HepG2 (cell line): ENCODE measurements around the gene COL4A3. TPM values are rescaled to one million over a fixed set of nuclear protein-coding genes. Genes with fewer than 3 reads are reported as not detected.

Source experiments
- FOXC1 ChIP-seq: sonication (generic); formaldehyde crosslinking; IDR thresholded peaks from 2 replicates; pipeline ENCODE4 v1.8.0; 2022; ENCODE audit warnings: mild to moderate bottlenecking, missing genetic modification reagents, borderline replicate concordance
- NFYC ChIP-seq: IDR thresholded peaks from 2 replicates; pipeline ENCODE4 v1.6.1; 2016; ENCODE audit warnings: missing genetic modification reagents, missing compliant biosample characterization
- PAWR ChIP-seq: sonication (generic); formaldehyde crosslinking; IDR thresholded peaks from 2 replicates; pipeline ENCODE4 v1.4.0; 2020; ENCODE audit warnings: missing genetic modification reagents, mild to moderate bottlenecking, borderline replicate concordance
- POLR2AphosphoS5 ChIP-seq: IDR thresholded peaks from 2 replicates; pipeline ENCODE4 v1.6.1; 2012; ENCODE audit warnings: low read depth, low read length
- SIN3A ChIP-seq: IDR thresholded peaks from 2 replicates; pipeline ENCODE4 v1.6.1; 2011; ENCODE audit warnings: low read depth, mild to moderate bottlenecking, control low read depth, low read length, borderline replicate concordance
- ZFP82 ChIP-seq: sonication (generic); formaldehyde crosslinking; IDR thresholded peaks from 2 replicates; pipeline ENCODE4 v1.5.1; 2020; ENCODE audit warnings: mild to moderate bottlenecking, missing genetic modification reagents, borderline replicate concordance
- ZNF646 ChIP-seq: sonication (generic); formaldehyde crosslinking; IDR thresholded peaks from 2 replicates; pipeline ENCODE4 v1.9.0; 2021; ENCODE audit warnings: mild to moderate bottlenecking, missing genetic modification reagents
- ZNF766 ChIP-seq: sonication (generic); formaldehyde crosslinking; IDR thresholded peaks from 2 replicates; pipeline ENCODE4 v1.5.0; 2020; ENCODE audit warnings: missing genetic modification reagents, borderline replicate concordance
- ZSCAN20 ChIP-seq: sonication (generic); formaldehyde crosslinking; IDR thresholded peaks from 2 replicates; pipeline ENCODE4 v1.4.0; 2020; ENCODE audit warnings: missing genetic modification reagents, mild to moderate bottlenecking, borderline replicate concordance
- polyA plus RNA-seq, 8 experiments: library from polyadenylated mRNA; depleted of rRNA in 3 of 8; stranded (reverse) in 7 of 8; unstranded in 1 of 8; fragments of >200 nt; fragmentation: Illumina TruSeq in 4 of 8; extraction: Trizol in 4 of 8; gene quantifications; 2 replicates each; pipeline versions ENCODE4 v1.2.1 to v1.2.3, GENCODE V29; 2011 to 2016; ENCODE audit warnings: low read depth in 4 of 8, missing spikeins in 1 of 8, mixed read lengths in 1 of 8; ENCODE audit not compliant: insufficient read depth in 1 of 8
- total RNA-seq, 5 experiments: library from RNA; depleted of rRNA; stranded (reverse); fragments of >200 nt; fragmentation: Illumina TruSeq; extraction: Trizol; gene quantifications; 2 replicates each; pipeline ENCODE4 v1.2.3, GENCODE V29; 2016; ENCODE audit warnings: low read depth in 1 of 5
- TF ChIP-seq, protein P1 (sequence below): sonication (generic); formaldehyde crosslinking; IDR thresholded peaks from 2 replicates; pipeline ENCODE4 v1.5.1; 2020; ENCODE audit warnings: mild to moderate bottlenecking, missing genetic modification reagents, moderate library complexity
- TF ChIP-seq, protein P2 (sequence below): IDR thresholded peaks from 2 replicates; pipeline ENCODE4 v1.6.1; 2016; ENCODE audit warnings: low read depth, borderline replicate concordance
- TF ChIP-seq, protein P3 (sequence below): sonication (generic); formaldehyde crosslinking; IDR thresholded peaks from 2 replicates; pipeline ENCODE4 v1.5.0; 2020; ENCODE audit warnings: mild to moderate bottlenecking, missing genetic modification reagents, borderline replicate concordance
- TF ChIP-seq, protein P4 (sequence below): sonication (generic); formaldehyde crosslinking; IDR thresholded peaks from 2 replicates; pipeline ENCODE4 v1.5.0; 2020; ENCODE audit warnings: missing genetic modification reagents
- TF ChIP-seq, protein P5 (sequence below): sonication (generic); formaldehyde crosslinking; IDR thresholded peaks from 2 replicates; pipeline ENCODE4 v1.9.0; 2021; ENCODE audit warnings: missing genetic modification reagents, borderline replicate concordance

COL4A3 gene
- total and polyA plus RNA-seq, 2 of the 13 experiments (the other 11 are each of a cell fraction or from before 2014, with no cell fraction given), result 0.02 TPM; not detected in 1

GRCh38 chr2:227324995-227325838 lies 160.8 kb downstream of the COL4A3 start, which contains the start of gene MFF (continued):
- peak; percentile 91; the same call in 1 of the 2 replicates for TF ChIP-seq SIN3A
- TF ChIP-seq, protein P1, sequence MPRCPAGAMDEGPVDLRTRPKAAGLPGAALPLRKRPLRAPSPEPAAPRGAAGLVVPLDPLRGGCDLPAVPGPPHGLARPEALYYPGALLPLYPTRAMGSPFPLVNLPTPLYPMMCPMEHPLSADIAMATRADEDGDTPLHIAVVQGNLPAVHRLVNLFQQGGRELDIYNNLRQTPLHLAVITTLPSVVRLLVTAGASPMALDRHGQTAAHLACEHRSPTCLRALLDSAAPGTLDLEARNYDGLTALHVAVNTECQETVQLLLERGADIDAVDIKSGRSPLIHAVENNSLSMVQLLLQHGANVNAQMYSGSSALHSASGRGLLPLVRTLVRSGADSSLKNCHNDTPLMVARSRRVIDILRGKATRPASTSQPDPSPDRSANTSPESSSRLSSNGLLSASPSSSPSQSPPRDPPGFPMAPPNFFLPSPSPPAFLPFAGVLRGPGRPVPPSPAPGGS (CRISPR knock-in tag), result peak; percentile 95
- TF ChIP-seq ZFP82 (CRISPR knock-in tag), result no peak; the same call in none of the 2 replicates
- TF ChIP-seq ZNF766 (CRISPR knock-in tag), result peak; percentile 95
- peak; percentile 93; the same call in 1 of the 2 replicates for TF ChIP-seq ZSCAN20 (CRISPR knock-in tag)
- TF ChIP-seq, protein P2, sequence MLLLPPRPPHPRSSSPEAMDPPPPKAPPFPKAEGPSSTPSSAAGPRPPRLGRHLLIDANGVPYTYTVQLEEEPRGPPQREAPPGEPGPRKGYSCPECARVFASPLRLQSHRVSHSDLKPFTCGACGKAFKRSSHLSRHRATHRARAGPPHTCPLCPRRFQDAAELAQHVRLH (CRISPR knock-in tag), result peak; percentile 94
- TF ChIP-seq PAWR, result peak; percentile 63
- no peak; the same call in none of the 2 replicates for TF ChIP-seq ZNF646 (CRISPR knock-in tag)
- TF ChIP-seq, protein P3, sequence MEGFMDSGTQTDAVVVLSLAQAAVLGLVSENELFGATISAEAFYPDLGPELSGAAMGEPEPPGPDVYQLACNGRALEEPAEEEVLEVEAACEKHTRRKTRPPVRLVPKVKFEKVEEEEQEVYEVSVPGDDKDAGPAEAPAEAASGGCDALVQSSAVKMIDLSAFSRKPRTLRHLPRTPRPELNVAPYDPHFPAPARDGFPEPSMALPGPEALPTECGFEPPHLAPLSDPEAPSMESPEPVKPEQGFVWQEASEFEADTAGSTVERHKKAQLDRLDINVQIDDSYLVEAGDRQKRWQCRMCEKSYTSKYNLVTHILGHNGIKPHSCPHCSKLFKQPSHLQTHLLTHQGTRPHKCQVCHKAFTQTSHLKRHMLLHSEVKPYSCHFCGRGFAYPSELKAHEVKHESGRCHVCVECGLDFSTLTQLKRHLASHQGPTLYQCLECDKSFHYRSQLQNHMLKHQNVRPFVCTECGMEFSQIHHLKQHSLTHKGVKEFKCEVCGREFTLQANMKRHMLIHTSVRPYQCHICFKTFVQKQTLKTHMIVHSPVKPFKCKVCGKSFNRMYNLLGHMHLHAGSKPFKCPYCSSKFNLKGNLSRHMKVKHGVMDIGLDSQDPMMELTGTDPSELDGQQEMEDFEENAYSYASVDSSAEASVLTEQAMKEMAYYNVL, result peak; percentile 79; the same call in 1 of the 2 replicates
- TF ChIP-seq NFYC, result peak; percentile 67
- TF ChIP-seq FOXC1, result peak; percentile 99
- peak; percentile 77; the same call in 1 of the 2 replicates for TF ChIP-seq POLR2AphosphoS5
- TF ChIP-seq, protein P4, sequence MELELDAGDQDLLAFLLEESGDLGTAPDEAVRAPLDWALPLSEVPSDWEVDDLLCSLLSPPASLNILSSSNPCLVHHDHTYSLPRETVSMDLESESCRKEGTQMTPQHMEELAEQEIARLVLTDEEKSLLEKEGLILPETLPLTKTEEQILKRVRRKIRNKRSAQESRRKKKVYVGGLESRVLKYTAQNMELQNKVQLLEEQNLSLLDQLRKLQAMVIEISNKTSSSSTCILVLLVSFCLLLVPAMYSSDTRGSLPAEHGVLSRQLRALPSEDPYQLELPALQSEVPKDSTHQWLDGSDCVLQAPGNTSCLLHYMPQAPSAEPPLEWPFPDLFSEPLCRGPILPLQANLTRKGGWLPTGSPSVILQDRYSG, result peak; percentile 97
- TF ChIP-seq, protein P5, sequence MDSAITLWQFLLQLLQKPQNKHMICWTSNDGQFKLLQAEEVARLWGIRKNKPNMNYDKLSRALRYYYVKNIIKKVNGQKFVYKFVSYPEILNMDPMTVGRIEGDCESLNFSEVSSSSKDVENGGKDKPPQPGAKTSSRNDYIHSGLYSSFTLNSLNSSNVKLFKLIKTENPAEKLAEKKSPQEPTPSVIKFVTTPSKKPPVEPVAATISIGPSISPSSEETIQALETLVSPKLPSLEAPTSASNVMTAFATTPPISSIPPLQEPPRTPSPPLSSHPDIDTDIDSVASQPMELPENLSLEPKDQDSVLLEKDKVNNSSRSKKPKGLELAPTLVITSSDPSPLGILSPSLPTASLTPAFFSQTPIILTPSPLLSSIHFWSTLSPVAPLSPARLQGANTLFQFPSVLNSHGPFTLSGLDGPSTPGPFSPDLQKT (CRISPR knock-in tag), result peak; percentile 96; the same call in 1 of the 2 replicates
